Vagina (tissue), 2 donors: ENCODE data around the gene SLC39A2. TPM values are rescaled to one million over a fixed set of nuclear protein-coding genes. Genes with fewer than 3 reads are reported as not detected.

Source experiments
- DNase-seq, 2 donors: peaks; one replicate each; pipeline ENCODE4 v3.0.0-alpha.2; 2017; ENCODE audit errors: extremely low spot score in 2 of 2
- H3K27ac ChIP-seq: fragments of 200-600 bp; sonication (generic); one replicate; pipeline ENCODE4 v1.5.1; 2019
- H3K27me3 ChIP-seq: fragments of 200-600 bp; sonication (generic); one replicate; pipeline ENCODE4 v1.5.1; 2019
- H3K36me3 ChIP-seq, 2 donors: fragments of 200-600 bp; sonication (generic); one replicate each; pipeline ENCODE4 v1.5.1; 2017 to 2019
- H3K4me1 ChIP-seq: fragments of 200-600 bp; sonication (generic); one replicate; pipeline ENCODE4 v1.5.1; 2019
- H3K4me3 ChIP-seq, 2 donors: fragments of 200-600 bp; sonication (generic); 1 replicate in 1 of 2; 2 replicates in 1 of 2; pipeline ENCODE4 v1.5.1; 2016 to 2019
- H3K9me3 ChIP-seq: fragments of 200-600 bp; sonication (generic); one replicate; pipeline ENCODE4 v1.5.1; 2019
- POLR2A ChIP-seq, 2 donors: fragments of 450-650 bp; IDR thresholded peaks; one replicate each; pipeline ENCODE4 v1.6.1; 2017; ENCODE audit warnings: antibody characterized with exemption in 2 of 2, mild to moderate bottlenecking in 2 of 2, moderate library complexity in 2 of 2
- POLR2AphosphoS5 ChIP-seq, 2 donors: sonication (generic); formaldehyde crosslinking; IDR thresholded peaks; one replicate each; pipeline ENCODE4 v1.9.0; 2017; ENCODE audit warnings: antibody characterized with exemption in 2 of 2, mild to moderate bottlenecking in 2 of 2, low read depth in 1 of 2; ENCODE audit not compliant: insufficient read depth in 1 of 2
- intact Hi-C: fragments of 100-400 bp; cut with DNase I; formaldehyde crosslinking; loops from one replicate; pipeline ENCODE4 v1.15.1; 2023
- total RNA-seq: library from RNA; depleted of rRNA; stranded (reverse); fragments of >200 nt; gene quantifications from one replicate; pipeline ENCODE4 v1.2.3, GENCODE V29; 2016
- TF ChIP-seq, protein P1 (sequence below), 3 experiments: fragments of 450-650 bp in 2 of 3; fragments of 200-600 bp in 1 of 3; sonication (generic) in 1 of 3; IDR thresholded peaks; one replicate each; pipeline ENCODE4 v1.5.1; 2017 to 2019; ENCODE audit warnings: antibody characterized with exemption in 3 of 3, mild to moderate bottlenecking in 2 of 3, moderate library complexity in 2 of 3

The SLC39A2 gene
- total RNA-seq, 1 donor from 2014 or later, result 5.4 TPM

DNA sequence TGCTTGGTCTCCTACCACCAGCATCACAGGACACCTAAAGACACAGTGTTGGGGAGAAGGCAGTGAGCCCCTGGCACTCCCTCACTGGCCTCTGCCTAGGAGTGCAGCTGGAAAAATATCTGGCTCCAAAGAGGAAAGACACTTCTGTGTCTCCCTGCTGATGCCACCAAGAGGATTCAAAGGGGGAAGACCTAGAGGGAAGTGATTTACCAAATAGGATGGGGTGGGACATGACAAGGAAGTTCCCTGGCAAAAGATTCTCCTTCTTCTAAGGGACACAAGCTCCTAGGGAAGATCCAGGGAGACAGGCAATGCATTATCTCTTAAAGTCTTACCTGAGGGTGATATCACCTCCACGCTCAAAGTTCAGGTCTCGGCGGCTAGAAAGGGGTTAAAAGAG, 19.7 kb downstream of the SLC39A2 start:
- peaks cover 41% of the 10 kb centered on the region for H3K4me1 ChIP-seq

GRCh38 chr14:21019366-21019765, 20.3 kb downstream of the SLC39A2 start:
- H3K27me3 ChIP-seq, result no peaks in the 10 kb centered on the region
- H3K4me1 ChIP-seq, result peaks cover 47% of the 10 kb centered on the region
- intact Hi-C loops, result loop anchor here (5.0 kb wide), 1 partner anchor 73 kb away; no protein-coding TSS in a partner anchor
- H3K9me3 ChIP-seq, result no peaks in the 10 kb centered on the region
- TF ChIP-seq, protein P1, sequence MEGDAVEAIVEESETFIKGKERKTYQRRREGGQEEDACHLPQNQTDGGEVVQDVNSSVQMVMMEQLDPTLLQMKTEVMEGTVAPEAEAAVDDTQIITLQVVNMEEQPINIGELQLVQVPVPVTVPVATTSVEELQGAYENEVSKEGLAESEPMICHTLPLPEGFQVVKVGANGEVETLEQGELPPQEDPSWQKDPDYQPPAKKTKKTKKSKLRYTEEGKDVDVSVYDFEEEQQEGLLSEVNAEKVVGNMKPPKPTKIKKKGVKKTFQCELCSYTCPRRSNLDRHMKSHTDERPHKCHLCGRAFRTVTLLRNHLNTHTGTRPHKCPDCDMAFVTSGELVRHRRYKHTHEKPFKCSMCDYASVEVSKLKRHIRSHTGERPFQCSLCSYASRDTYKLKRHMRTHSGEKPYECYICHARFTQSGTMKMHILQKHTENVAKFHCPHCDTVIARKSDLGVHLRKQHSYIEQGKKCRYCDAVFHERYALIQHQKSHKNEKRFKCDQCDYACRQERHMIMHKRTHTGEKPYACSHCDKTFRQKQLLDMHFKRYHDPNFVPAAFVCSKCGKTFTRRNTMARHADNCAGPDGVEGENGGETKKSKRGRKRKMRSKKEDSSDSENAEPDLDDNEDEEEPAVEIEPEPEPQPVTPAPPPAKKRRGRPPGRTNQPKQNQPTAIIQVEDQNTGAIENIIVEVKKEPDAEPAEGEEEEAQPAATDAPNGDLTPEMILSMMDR (IDR thresholded peaks at IDR 0.05), result no peak
- TF ChIP-seq POLR2A (IDR thresholded peaks at IDR 0.05), result no peak
- TF ChIP-seq POLR2AphosphoS5 (IDR thresholded peaks at IDR 0.05; ENCODE audit: insufficient read depth in 1 of 2, low read depth in 1 of 2), result no peak
- H3K4me3 ChIP-seq, result no peak overlapping the region
- peaks cover 0 to 46% of the 10 kb centered on the region in 2 donors for H3K36me3 ChIP-seq
- DNase-seq, result no peak
- no peak overlapping the region for H3K27ac ChIP-seq

More for the DNA sequence above, 19.7 kb downstream of the SLC39A2 start:
- H3K27ac ChIP-seq, result no peak overlapping the region
- no peaks in the 10 kb centered on the region for H3K27me3 ChIP-seq
- intact Hi-C loops, result loop anchor here (5.0 kb wide), 1 partner anchor 74 kb away; no protein-coding TSS in a partner anchor
- no peak for DNase-seq
- H3K4me3 ChIP-seq, result no peak overlapping the region
- TF ChIP-seq, protein P1 (IDR thresholded peaks at IDR 0.05), result no peak
- TF ChIP-seq POLR2A (IDR thresholded peaks at IDR 0.05) (no peak), POLR2AphosphoS5 (IDR thresholded peaks at IDR 0.05; ENCODE audit: insufficient read depth in 1 of 2, low read depth in 1 of 2) (no peak)
- peaks cover 0 to 46% of the 10 kb centered on the region in 2 donors for H3K36me3 ChIP-seq
- no peaks in the 10 kb centered on the region for H3K9me3 ChIP-seq

DNA sequence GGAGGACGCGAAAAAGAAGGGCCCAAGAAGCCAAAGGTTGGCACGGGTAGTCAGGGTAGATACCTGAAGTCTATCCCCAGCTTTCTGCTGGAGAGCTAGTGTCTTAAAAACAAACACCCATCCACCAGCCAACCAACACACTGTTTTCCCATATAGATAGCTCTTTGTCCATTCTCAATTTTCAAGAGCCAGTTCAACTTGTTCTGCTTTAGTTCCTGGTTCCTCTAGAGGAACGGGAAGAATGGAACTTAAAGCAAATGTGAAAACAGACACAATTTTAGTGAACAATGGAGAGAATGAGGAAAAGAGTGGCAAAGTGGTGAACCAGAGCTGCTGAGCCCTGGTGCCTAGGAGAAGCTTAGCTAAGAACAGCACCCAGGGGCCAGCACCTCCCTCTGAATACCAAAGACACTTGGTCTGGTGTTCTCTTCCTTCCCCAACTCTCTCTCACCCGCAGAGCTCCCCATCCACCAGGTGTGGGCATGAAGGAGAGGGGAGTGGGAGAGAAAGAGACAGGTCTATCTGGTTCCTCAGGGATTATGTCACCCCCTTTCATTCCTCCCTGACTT, 22.0 kb downstream of the SLC39A2 start:
- H3K27ac ChIP-seq, result peak overlapping the region; percentile 99
- H3K9me3 ChIP-seq, result no peaks in the 10 kb centered on the region
- intact Hi-C loops, result no loop called here
- no peak for DNase-seq
- no peak overlapping the region for H3K4me3 ChIP-seq
- peaks cover 57% of the 10 kb centered on the region for H3K4me1 ChIP-seq
- peaks cover 0 to 46% of the 10 kb centered on the region in 2 donors for H3K36me3 ChIP-seq
- no peaks in the 10 kb centered on the region for H3K27me3 ChIP-seq
- TF ChIP-seq, protein P1 (IDR thresholded peaks at IDR 0.05), result no peak
- TF ChIP-seq POLR2A (IDR thresholded peaks at IDR 0.05) (no peak), POLR2AphosphoS5 (IDR thresholded peaks at IDR 0.05; ENCODE audit: insufficient read depth in 1 of 2, low read depth in 1 of 2) (no peak)

- H3K4me1 ChIP-seq, result peaks cover 73% of the 10 kb centered on the region
These were observed 23.6 kb downstream of the SLC39A2 start for GRCh38 chr14:21022686-21023085.

More at GRCh38 chr14:21022686-21023085, 23.6 kb downstream of the SLC39A2 start:
- Histone ChIP-seq H3K36me3 (peaks cover 0 to 37% of the 10 kb centered on the region in 2 donors), H3K27me3 (no peaks in the 10 kb centered on the region), H3K9me3 (no peaks in the 10 kb centered on the region), H3K4me3 (peak overlapping the region; percentile 72 to 96), H3K27ac (peak overlapping the region; percentile 99)
- intact Hi-C loops, result no loop called here
- TF ChIP-seq POLR2A (IDR thresholded peaks at IDR 0.05) (no peak), POLR2AphosphoS5 (IDR thresholded peaks at IDR 0.05; ENCODE audit: insufficient read depth in 1 of 2, low read depth in 1 of 2) (no peak)
- TF ChIP-seq, protein P1 (IDR thresholded peaks at IDR 0.05), result no peak
- no peak for DNase-seq
